ENCODE results near the gene LDLRAD3. TPM values are rescaled to one million over a fixed set of nuclear protein-coding genes. Genes with fewer than 3 reads are reported as not detected.

LDLRAD3 gene
- polyA plus RNA-seq, 1 of the 3 experiments (the other 2 are of a cell fraction): 10.6 TPM

- peak overlapping the region; percentile 17; the same call in 1 of the 2 replicates for H3K9ac ChIP-seq
- CTCF ChIA-PET: no interaction called here
- DNase-seq: no peak
These were observed 65.6 kb downstream of the LDLRAD3 start for GRCh38 chr11:36009473-36009872.

GRCh38 chr11:36010010-36010740 lies 66.3 kb downstream of the LDLRAD3 start:
- H3F3A ChIP-seq (replicated peaks; ENCODE audit: insufficient read depth): peaks cover 22% of the 10 kb centered on the region
- ChIA-PET POLR2A (no interaction called here), CTCF (interaction anchor here (0.7 to 1.2 kb wide), 2 partner anchors 24 to 188 kb away, joined by 3 to 6 read pairs; no protein-coding TSS in a partner anchor)
- TF ChIP-seq TCF12 (IDR thresholded peaks at IDR 0.05) (peak; percentile 58), IRF3 (IDR thresholded peaks at IDR 0.05; ENCODE audit: low read depth, low read length) (no peak), EZH2phosphoT487 (IDR thresholded peaks at IDR 0.05; ENCODE audit: borderline replicate concordance, low read depth) (no peak), FOXJ3 (CRISPR knock-in tag; IDR thresholded peaks at IDR 0.05) (no peak), PBX3 (IDR thresholded peaks at IDR 0.05) (peak; percentile 74), MAX (IDR thresholded peaks at IDR 0.05; ENCODE audit: low read depth) (no peak), NFIC (IDR thresholded peaks at IDR 0.05; ENCODE audit: borderline replicate concordance) (peak; percentile 72)
- TF ChIP-seq, protein P1, sequence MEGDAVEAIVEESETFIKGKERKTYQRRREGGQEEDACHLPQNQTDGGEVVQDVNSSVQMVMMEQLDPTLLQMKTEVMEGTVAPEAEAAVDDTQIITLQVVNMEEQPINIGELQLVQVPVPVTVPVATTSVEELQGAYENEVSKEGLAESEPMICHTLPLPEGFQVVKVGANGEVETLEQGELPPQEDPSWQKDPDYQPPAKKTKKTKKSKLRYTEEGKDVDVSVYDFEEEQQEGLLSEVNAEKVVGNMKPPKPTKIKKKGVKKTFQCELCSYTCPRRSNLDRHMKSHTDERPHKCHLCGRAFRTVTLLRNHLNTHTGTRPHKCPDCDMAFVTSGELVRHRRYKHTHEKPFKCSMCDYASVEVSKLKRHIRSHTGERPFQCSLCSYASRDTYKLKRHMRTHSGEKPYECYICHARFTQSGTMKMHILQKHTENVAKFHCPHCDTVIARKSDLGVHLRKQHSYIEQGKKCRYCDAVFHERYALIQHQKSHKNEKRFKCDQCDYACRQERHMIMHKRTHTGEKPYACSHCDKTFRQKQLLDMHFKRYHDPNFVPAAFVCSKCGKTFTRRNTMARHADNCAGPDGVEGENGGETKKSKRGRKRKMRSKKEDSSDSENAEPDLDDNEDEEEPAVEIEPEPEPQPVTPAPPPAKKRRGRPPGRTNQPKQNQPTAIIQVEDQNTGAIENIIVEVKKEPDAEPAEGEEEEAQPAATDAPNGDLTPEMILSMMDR (IDR thresholded peaks at IDR 0.05): no peak
- TF ChIP-seq, protein P2, sequence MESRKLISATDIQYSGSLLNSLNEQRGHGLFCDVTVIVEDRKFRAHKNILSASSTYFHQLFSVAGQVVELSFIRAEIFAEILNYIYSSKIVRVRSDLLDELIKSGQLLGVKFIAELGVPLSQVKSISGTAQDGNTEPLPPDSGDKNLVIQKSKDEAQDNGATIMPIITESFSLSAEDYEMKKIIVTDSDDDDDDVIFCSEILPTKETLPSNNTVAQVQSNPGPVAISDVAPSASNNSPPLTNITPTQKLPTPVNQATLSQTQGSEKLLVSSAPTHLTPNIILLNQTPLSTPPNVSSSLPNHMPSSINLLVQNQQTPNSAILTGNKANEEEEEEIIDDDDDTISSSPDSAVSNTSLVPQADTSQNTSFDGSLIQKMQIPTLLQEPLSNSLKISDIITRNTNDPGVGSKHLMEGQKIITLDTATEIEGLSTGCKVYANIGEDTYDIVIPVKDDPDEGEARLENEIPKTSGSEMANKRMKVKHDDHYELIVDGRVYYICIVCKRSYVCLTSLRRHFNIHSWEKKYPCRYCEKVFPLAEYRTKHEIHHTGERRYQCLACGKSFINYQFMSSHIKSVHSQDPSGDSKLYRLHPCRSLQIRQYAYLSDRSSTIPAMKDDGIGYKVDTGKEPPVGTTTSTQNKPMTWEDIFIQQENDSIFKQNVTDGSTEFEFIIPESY (IDR thresholded peaks at IDR 0.05; ENCODE audit: borderline replicate concordance, low read depth): no peak
- peak overlapping the region; percentile 12; the same call in 1 of the 2 replicates for H3K9ac ChIP-seq
- 53% methylated on average over 2 of the region's 2 CpGs for WGBS (ENCODE audit: low lambda C conversion rate)
- peak overlapping the region; percentile 68 to 74 for H3K27ac ChIP-seq (ENCODE audit: low read depth in 2 of 2, low read length in 1 of 2)
- 0 out of 2 replicates have a peak, but pooled peaks cover 2% of the 10 kb centered on the region for H4K20me1 ChIP-seq (ENCODE audit: insufficient read depth)
- H3K4me1 ChIP-seq (ENCODE audit: control insufficient read depth in 1 of 2, insufficient read depth in 2 of 2, low read depth in 1 of 2, low read length in 1 of 2): peaks cover 35 to 40% of the 10 kb centered on the region in 2 experiments
- H3K4me3 ChIP-seq (ENCODE audit: low read depth in 2 of 2, low read length in 1 of 2): peak overlapping the region in 1 of 2 experiments; percentile 34; a peak in 3 of 4 replicates
- H3K79me2 ChIP-seq (ENCODE audit: insufficient read depth): peaks cover 44% of the 10 kb centered on the region
- no peak overlapping the region for H2AFZ ChIP-seq (ENCODE audit: low read depth)
- H3K9me2 ChIP-seq: no peaks in the 10 kb centered on the region
- no peaks in the 10 kb centered on the region for H3K27me3 ChIP-seq (ENCODE audit: insufficient read depth)
- DNase-seq: no peak
- H3K9me3 ChIP-seq: no peaks in the 10 kb centered on the region
- H3K36me3 ChIP-seq (replicated peaks in 1 of 2; ENCODE audit: control insufficient read depth in 1 of 2, insufficient read depth in 2 of 2, low read length in 1 of 2): no peaks in the 10 kb centered on the region
- H3K4me2 ChIP-seq: peak overlapping the region; percentile 65

More at GRCh38 chr11:36009473-36009872, 65.6 kb downstream of the LDLRAD3 start:
- H3K27ac ChIP-seq (ENCODE audit: low read depth in 2 of 2, low read length in 1 of 2): peak overlapping the region; percentile 68 to 74
- H3K4me2 ChIP-seq: peak overlapping the region; percentile 65
- H3K27me3 ChIP-seq (ENCODE audit: insufficient read depth): no peaks in the 10 kb centered on the region
- TF ChIP-seq PBX3 (IDR thresholded peaks at IDR 0.05) (peak; percentile 43), ELF1 (IDR thresholded peaks at IDR 0.05) (peak; percentile 26; the same call in 1 of the 2 replicates), EP300 (IDR thresholded peaks at IDR 0.05; ENCODE audit: borderline replicate concordance in 1 of 2, low read depth in 1 of 2, low read length in 1 of 2) (peak in 1 of 2 experiments; percentile 69; a peak in 2 of 4 replicates), TAF1 (IDR thresholded peaks at IDR 0.05; ENCODE audit: borderline replicate concordance, low read depth, low read length) (no peak), POLR2AphosphoS5 (IDR thresholded peaks at IDR 0.05; ENCODE audit: low read depth, low read length) (peak; percentile 46; the same call in 1 of the 2 replicates), NFIC (IDR thresholded peaks at IDR 0.05; ENCODE audit: borderline replicate concordance) (peak; percentile 30; the same call in 1 of the 2 replicates), TEAD4 (IDR thresholded peaks at IDR 0.05; ENCODE audit: borderline replicate concordance, insufficient read depth) (peak; percentile 79), TCF12 (IDR thresholded peaks at IDR 0.05) (peak; percentile 59), RFX5 (IDR thresholded peaks at IDR 0.05; ENCODE audit: low read length) (no peak), CHD2 (IDR thresholded peaks at IDR 0.05; ENCODE audit: low read length, partially characterized antibody) (no peak), JUND (IDR thresholded peaks at IDR 0.05) (peak; percentile 92), MXI1 (IDR thresholded peaks at IDR 0.05; ENCODE audit: low read depth, low read length) (no peak), FOSL2 (IDR thresholded peaks at IDR 0.05; ENCODE audit: borderline replicate concordance, low read depth) (peak; percentile 90), RXRA (IDR thresholded peaks at IDR 0.05; ENCODE audit: borderline replicate concordance, low read depth) (0 out of 2 replicates have a peak, but pooled peaks have one; percentile 30)
- H3K4me1 ChIP-seq (ENCODE audit: control insufficient read depth in 1 of 2, insufficient read depth in 2 of 2, low read depth in 1 of 2, low read length in 1 of 2): peaks cover 30 to 40% of the 10 kb centered on the region in 2 experiments
- peaks cover 42% of the 10 kb centered on the region for H3K79me2 ChIP-seq (ENCODE audit: insufficient read depth)
- no peaks in the 10 kb centered on the region for H3K9me3 ChIP-seq
- no peaks in the 10 kb centered on the region for H3K36me3 ChIP-seq (replicated peaks in 1 of 2; ENCODE audit: control insufficient read depth in 1 of 2, insufficient read depth in 2 of 2, low read length in 1 of 2)
- POLR2A ChIA-PET: no interaction called here
- 19% methylated on average over 4 of the region's 4 CpGs for WGBS (ENCODE audit: low lambda C conversion rate)
- H4K20me1 ChIP-seq (ENCODE audit: insufficient read depth): 0 out of 2 replicates have a peak, but pooled peaks cover 2% of the 10 kb centered on the region
- H3K4me3 ChIP-seq (ENCODE audit: low read depth in 2 of 2, low read length in 1 of 2): peak overlapping the region; percentile 9 to 34; a peak in 3 of 4 replicates
- no peak overlapping the region; the same call in 1 of the 2 replicates for H2AFZ ChIP-seq (ENCODE audit: low read depth)
- peaks cover 22% of the 10 kb centered on the region for H3F3A ChIP-seq (replicated peaks; ENCODE audit: insufficient read depth)
- no peaks in the 10 kb centered on the region for H3K9me2 ChIP-seq

All from SK-N-SH (cell line).